GM21528 (cell line): ENCODE data around the gene FN1.

Source experiments
- ATAC-seq: cut with Tn5 transposase; IDR thresholded peaks from one replicate; pipeline ENCODE4 v1.9.1; 2021; ENCODE audit warnings: mild to moderate bottlenecking, moderate library complexity; ENCODE audit not compliant: unreplicated experiment, low FRiP score

Gene FN1

GRCh38 chr2:215390550-215390913 is 45.3 kb downstream of the FN1 start:
- no peak for ATAC-seq

- ATAC-seq, result no peak
These were observed 47.7 kb downstream of the FN1 start for GRCh38 chr2:215388002-215388728.

GRCh38 chr2:215386566-215386965 is 49.3 kb downstream of the FN1 start:
- ATAC-seq, result no peak

- ATAC-seq, result no peak
These were observed 51.2 kb downstream of the FN1 start for GRCh38 chr2:215384710-215385109.

- ATAC-seq, result no peak
These were observed 52.1 kb downstream of the FN1 start for GRCh38 chr2:215383652-215384279.

- no peak for ATAC-seq
These were observed 53.4 kb downstream of the FN1 start for GRCh38 chr2:215382480-215382879.

- ATAC-seq, result no peak
These were observed 53.9 kb downstream of the FN1 start for GRCh38 chr2:215382011-215382410.

- ATAC-seq, result no peak
These were observed 55.2 kb downstream of the FN1 start for GRCh38 chr2:215380699-215381098.

- no peak for ATAC-seq
These were observed 55.9 kb downstream of the FN1 start for GRCh38 chr2:215379948-215380347.

- ATAC-seq, result no peak
These were observed 56.8 kb downstream of the FN1 start for GRCh38 chr2:215379039-215379438.

GRCh38 chr2:215378045-215378444 is 57.8 kb downstream of the FN1 start:
- ATAC-seq, result no peak

GRCh38 chr2:215377283-215377682 is 58.6 kb downstream of the FN1 start:
- ATAC-seq, result no peak

GRCh38 chr2:215376103-215376780 is 59.6 kb downstream of the FN1 start:
- ATAC-seq, result no peak

GRCh38 chr2:215375467-215375830 is 60.4 kb downstream of the FN1 start:
- no peak for ATAC-seq

GRCh38 chr2:215374642-215375466 is 61.0 kb downstream of the FN1 start:
- ATAC-seq, result no peak

GRCh38 chr2:215374002-215374401 is 61.9 kb downstream of the FN1 start:
- no peak for ATAC-seq

GRCh38 chr2:215372968-215373649 is 62.8 kb downstream of the FN1 start:
- ATAC-seq, result no peak

GRCh38 chr2:215371915-215372897 is 63.7 kb downstream of the FN1 start:
- no peak for ATAC-seq
